ENCODE measurements around the gene BTBD2. TPM values are rescaled to one million over a fixed set of nuclear protein-coding genes. Genes with fewer than 3 reads are reported as not detected.

The BTBD2 gene
- total and polyA plus RNA-seq, 12 donors = 11.8 to 122 (median 78.1) TPM

GRCh38 chr19:2033825-2034159, 18.3 kb upstream of the BTBD2 start:
- Histone ChIP-seq H3K27ac (peak overlapping the region in 2 of 5 donors; percentile 40 to 98), H3K9me3 (replicated peaks in 1 of 3) (peaks cover 0 to 6% (median 0%) of the 10 kb centered on the region in 3 donors), H3K36me3 (replicated peaks in 1 of 2) (peaks cover 0 to 13% of the 10 kb centered on the region in 2 donors), H3K27me3 (no peaks in the 10 kb centered on the region), H3K4me3 (no peak overlapping the region), H3K4me1 (replicated peaks in 1 of 2) (peaks cover 23 to 33% of the 10 kb centered on the region in 2 donors)
- no peak for TF ChIP-seq POLR2A (IDR thresholded peaks at IDR 0.05)
- no peak for TF ChIP-seq CTCF (IDR thresholded peaks at IDR 0.05)
- intact Hi-C loops (cut with DNase I) = no loop called here
- DNase-seq = peak in 3 of 7 donors; percentile 23 to 29 (median 29)
- 72 to 83% (median 75%) methylated on average over 1 to 9 of the region's 9 CpGs for WGBS, 4 donors

- peak in 2 of 7 donors; percentile 20 to 30 for DNase-seq
- 87 to 97% (median 93%) methylated on average over 3 to 6 of the region's 6 CpGs for WGBS, 4 donors
- peaks cover 0 to 8% of the 10 kb centered on the region in 2 donors for H3K36me3 ChIP-seq (replicated peaks in 1 of 2)
- intact Hi-C loops (cut with DNase I) = no loop called here
- H3K27ac ChIP-seq = peak overlapping the region in 4 of 5 donors; percentile 87 to 98 (median 92)
- H3K27me3 ChIP-seq = no peaks in the 10 kb centered on the region
- TF ChIP-seq POLR2A (IDR thresholded peaks at IDR 0.05) (no peak), CTCF (IDR thresholded peaks at IDR 0.05) (no peak)
- H3K4me3 ChIP-seq = no peak overlapping the region
- H3K9me3 ChIP-seq (replicated peaks in 1 of 3) = peaks cover 0 to 6% (median 0%) of the 10 kb centered on the region in 3 donors
- H3K4me1 ChIP-seq (replicated peaks in 1 of 2) = peaks cover 25 to 33% of the 10 kb centered on the region in 2 donors
These were observed 17.8 kb upstream of the BTBD2 start for GRCh38 chr19:2033115-2033824.

GRCh38 chr19:2032296-2032941, 16.9 kb upstream of the BTBD2 start:
- Histone ChIP-seq H3K4me1 (replicated peaks in 1 of 2) (peaks cover 31 to 40% of the 10 kb centered on the region in 2 donors), H3K36me3 (replicated peaks in 1 of 2) (no peaks in the 10 kb centered on the region), H3K27ac (peak overlapping the region; percentile 82 to 98 (median 88)), H3K9me3 (replicated peaks in 1 of 3) (peaks cover 0 to 6% (median 0%) of the 10 kb centered on the region in 3 donors), H3K4me3 (peak overlapping the region in 1 of 4 donors; percentile 8), H3K27me3 (no peaks in the 10 kb centered on the region)
- TF ChIP-seq POLR2A (IDR thresholded peaks at IDR 0.05) = peak in 1 of 2 donors; percentile 57
- TF ChIP-seq CTCF (IDR thresholded peaks at IDR 0.05) = no peak
- peak; percentile 96 to 99 (median 97) for DNase-seq
- 1 to 9% (median 4%) methylated on average over 9 to 19 of the region's 19 CpGs for WGBS, 4 donors
- intact Hi-C loops (cut with DNase I) = no loop called here

GRCh38 chr19:2027361-2027760, 11.8 kb upstream of the BTBD2 start:
- Histone ChIP-seq H3K9me3 (replicated peaks in 1 of 3) (peaks cover 0 to 5% (median 0%) of the 10 kb centered on the region in 3 donors), H3K27me3 (no peaks in the 10 kb centered on the region), H3K4me3 (no peak overlapping the region), H3K36me3 (replicated peaks in 1 of 2) (no peaks in the 10 kb centered on the region), H3K27ac (peak overlapping the region in 2 of 5 donors; percentile 30 to 68), H3K4me1 (replicated peaks in 1 of 2) (peaks cover 26 to 33% of the 10 kb centered on the region in 2 donors)
- peak in 2 of 7 donors; percentile 43 to 56 for DNase-seq
- intact Hi-C loops (cut with DNase I) = no loop called here
- WGBS, 4 donors = 41 to 58% (median 54%) methylated on average over 9 of the region's 9 CpGs
- TF ChIP-seq CTCF (IDR thresholded peaks at IDR 0.05) (peak in 4 of 6 experiments; percentile 16 to 28 (median 20)), POLR2A (IDR thresholded peaks at IDR 0.05) (no peak)

Measured in adrenal gland (tissue), 12 donors.